Activated T-helper 9 cell treated with anti-CD3 and anti-CD28 coated beads, Interleukin-2, amount 50 U/mL, for 16 hours (primary cell): ENCODE results near the gene JAML.
A peak's percentile ranks its signal among the peaks of the same experiment; 100 is the strongest.
"Not testable (repeated sequence)": the region's sequence is repeated elsewhere in the genome, so short reads cannot be mapped to it uniquely, and the experiment has no call there.

Experiments used
- DNase-seq: peaks from one replicate; pipeline ENCODE4 v3.0.0-alpha.2; 2020; ENCODE audit warnings: low read depth

The JAML gene

GRCh38 chr11:118193910-118194566 lies 30.8 kb downstream of the JAML start:
- no peak for DNase-seq

GRCh38 chr11:118192817-118193216 lies 32.0 kb downstream of the JAML start:
- not testable (repeated sequence) for DNase-seq

- not testable (repeated sequence) for DNase-seq
These were observed 33.8 kb downstream of the JAML start for GRCh38 chr11:118190942-118191506.

GRCh38 chr11:118186346-118187107 lies 38.3 kb downstream of the JAML start:
- no peak for DNase-seq

GRCh38 chr11:118184784-118185579 lies 39.8 kb downstream of the JAML start:
- DNase-seq = no peak

- DNase-seq = not testable (repeated sequence)
These were observed 41.1 kb downstream of the JAML start for GRCh38 chr11:118183691-118184090.

- DNase-seq = no peak
These were observed 44.5 kb downstream of the JAML start for GRCh38 chr11:118180300-118180703.

- no peak for DNase-seq
These were observed 48.1 kb downstream of the JAML start for GRCh38 chr11:118176778-118177134.

GRCh38 chr11:118175993-118176777 lies 48.6 kb downstream of the JAML start, which contains the start of gene SCN2B:
SCN2B (minus strand) TSS chr11:118176639; CDS start chr11:118176431, 208 bp downstream.
- DNase-seq = no peak

GRCh38 chr11:118175031-118175992 lies 49.5 kb downstream of the JAML start:
- no peak for DNase-seq

- no peak for DNase-seq
These were observed 50.7 kb downstream of the JAML start for GRCh38 chr11:118174006-118174567.

GRCh38 chr11:118172356-118172755 lies 52.5 kb downstream of the JAML start:
- no peak for DNase-seq

- peak; percentile 60 for DNase-seq
These were observed 53.3 kb downstream of the JAML start for GRCh38 chr11:118171269-118172062.

- no peak for DNase-seq
These were observed 53.9 kb downstream of the JAML start for GRCh38 chr11:118170882-118171268.

- DNase-seq = no peak
These were observed 54.6 kb downstream of the JAML start for GRCh38 chr11:118170231-118170630.

- DNase-seq = no peak
These were observed 55.3 kb downstream of the JAML start for GRCh38 chr11:118169300-118170140.

GRCh38 chr11:118168751-118169150 lies 56.1 kb downstream of the JAML start:
- no peak for DNase-seq

GRCh38 chr11:118168316-118168715 lies 56.5 kb downstream of the JAML start:
- no peak for DNase-seq
